GM12878 (cell line): Measurements from ENCODE around the gene FKTN. TPM values are rescaled to one million over a fixed set of nuclear protein-coding genes. Genes with fewer than 3 reads are reported as not detected.

Experiments
- MXI1 ChIP-seq: fragments of 150-350 bp; IDR thresholded peaks from 2 replicates; pipeline ENCODE4 v1.6.1; 2011; ENCODE audit warnings: low read depth, mild to moderate bottlenecking, inconsistent platforms, low read length, improper control_type of control experiment
- POLR2AphosphoS2 ChIP-seq: IDR thresholded peaks from 2 replicates; pipeline ENCODE4 v1.6.1; 2011; ENCODE audit warnings: low read depth, mild to moderate bottlenecking, low read length, improper control_type of control experiment, moderate library complexity
- SIX5 ChIP-seq: IDR thresholded peaks from 2 replicates; pipeline ENCODE4 v1.6.1; 2011; ENCODE audit warnings: mild to moderate bottlenecking, low read depth, low read length, moderate library complexity; ENCODE audit not compliant: severe bottlenecking
- TCF12 ChIP-seq: IDR thresholded peaks from 2 replicates; pipeline ENCODE4 v1.6.1; 2011; ENCODE audit warnings: low read depth, mild to moderate bottlenecking, low read length
- ZNF384 ChIP-seq: IDR thresholded peaks from 2 replicates; pipeline ENCODE4 v1.6.1; 2012; ENCODE audit warnings: low read depth, mild to moderate bottlenecking, low read length, improper control_type of control experiment, borderline replicate concordance
- polyA plus RNA-seq, 11 experiments: library from polyadenylated mRNA; depleted of rRNA in 4 of 11; unstranded in 6 of 11; stranded (reverse) in 5 of 11; fragments of >200 nt; fragmentation: Nextera tagmentation in 4 of 11; fragmentation: Illumina TruSeq in 1 of 11; extraction: Ambion mirVana in 4 of 11; extraction: Trizol in 1 of 11; gene quantifications; 1 replicate in 1 of 11; 2 replicates in 10 of 11; pipeline versions ENCODE4 v1.2.1 to v1.2.3, GENCODE V29; 2011 to 2016; ENCODE audit warnings: inconsistent platforms in 2 of 11, missing spikeins in 2 of 11, low read depth in 1 of 11
- total RNA-seq, 4 experiments: library from RNA; depleted of rRNA in 3 of 4; stranded (reverse); fragments of >200 nt in 3 of 4; fragmentation: Illumina TruSeq in 1 of 4; extraction: Trizol in 1 of 4; gene quantifications; 2 replicates each; pipeline versions ENCODE4 v1.2.1 to v1.2.3, GENCODE V29; 2013 to 2021
- TF ChIP-seq, protein P1 (sequence below): fragments of 450-650 bp; IDR thresholded peaks from 2 replicates; pipeline ENCODE4 v1.6.1; 2016; ENCODE audit warnings: mild to moderate bottlenecking, moderate library complexity, borderline replicate concordance

The FKTN gene
- total and polyA plus RNA-seq, 10 of the 15 experiments (the other 5 are each of a cell fraction or from before 2014, with no cell fraction given) = 3.6 to 15.9 (median 10.6) TPM

GRCh38 chr9:105531530-105531929, 26.4 kb upstream of the FKTN start (continued):
- TF ChIP-seq ZNF384 = 0 out of 2 replicates have a peak, but pooled peaks have one; percentile 23
- no peak for TF ChIP-seq POLR2AphosphoS2
- no peak for TF ChIP-seq SIX5
- TF ChIP-seq MXI1 = no peak
- TF ChIP-seq, protein P1, sequence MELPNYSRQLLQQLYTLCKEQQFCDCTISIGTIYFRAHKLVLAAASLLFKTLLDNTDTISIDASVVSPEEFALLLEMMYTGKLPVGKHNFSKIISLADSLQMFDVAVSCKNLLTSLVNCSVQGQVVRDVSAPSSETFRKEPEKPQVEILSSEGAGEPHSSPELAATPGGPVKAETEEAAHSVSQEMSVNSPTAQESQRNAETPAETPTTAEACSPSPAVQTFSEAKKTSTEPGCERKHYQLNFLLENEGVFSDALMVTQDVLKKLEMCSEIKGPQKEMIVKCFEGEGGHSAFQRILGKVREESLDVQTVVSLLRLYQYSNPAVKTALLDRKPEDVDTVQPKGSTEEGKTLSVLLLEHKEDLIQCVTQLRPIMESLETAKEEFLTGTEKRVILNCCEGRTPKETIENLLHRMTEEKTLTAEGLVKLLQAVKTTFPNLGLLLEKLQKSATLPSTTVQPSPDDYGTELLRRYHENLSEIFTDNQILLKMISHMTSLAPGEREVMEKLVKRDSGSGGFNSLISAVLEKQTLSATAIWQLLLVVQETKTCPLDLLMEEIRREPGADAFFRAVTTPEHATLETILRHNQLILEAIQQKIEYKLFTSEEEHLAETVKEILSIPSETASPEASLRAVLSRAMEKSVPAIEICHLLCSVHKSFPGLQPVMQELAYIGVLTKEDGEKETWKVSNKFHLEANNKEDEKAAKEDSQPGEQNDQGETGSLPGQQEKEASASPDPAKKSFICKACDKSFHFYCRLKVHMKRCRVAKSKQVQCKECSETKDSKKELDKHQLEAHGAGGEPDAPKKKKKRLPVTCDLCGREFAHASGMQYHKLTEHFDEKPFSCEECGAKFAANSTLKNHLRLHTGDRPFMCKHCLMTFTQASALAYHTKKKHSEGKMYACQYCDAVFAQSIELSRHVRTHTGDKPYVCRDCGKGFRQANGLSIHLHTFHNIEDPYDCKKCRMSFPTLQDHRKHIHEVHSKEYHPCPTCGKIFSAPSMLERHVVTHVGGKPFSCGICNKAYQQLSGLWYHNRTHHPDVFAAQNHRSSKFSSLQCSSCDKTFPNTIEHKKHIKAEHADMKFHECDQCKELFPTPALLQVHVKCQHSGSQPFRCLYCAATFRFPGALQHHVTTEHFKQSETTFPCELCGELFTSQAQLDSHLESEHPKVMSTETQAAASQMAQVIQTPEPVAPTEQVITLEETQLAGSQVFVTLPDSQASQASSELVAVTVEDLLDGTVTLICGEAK = no peak
- TF ChIP-seq TCF12 = no peak
